Activated CD8-positive, alpha-beta memory T cell treated with anti-CD3 and anti-CD28 coated beads for 24 hours (primary cell): Measurements from ENCODE around the gene RXFP3.
"Not testable (repeated sequence)": the region's sequence is repeated elsewhere in the genome, so short reads cannot be mapped to it uniquely, and the experiment has no call there.

ENCODE experiments used
- DNase-seq: peaks from one replicate; pipeline ENCODE4 v3.0.0-alpha.2; 2020

Gene RXFP3

GRCh38 chr5:33936381-33937016 lies at the start of gene RXFP3:
Gene RXFP3 (plus strand): TSS chr5:33936386. CDS start chr5:33936741, 355 bp downstream.
- DNase-seq = no peak

GRCh38 chr5:33887268-33887667 lies 48.9 kb upstream of the RXFP3 start:
- no peak for DNase-seq

GRCh38 chr5:33888587-33888986 lies 47.6 kb upstream of the RXFP3 start:
- no peak for DNase-seq

- no peak for DNase-seq
Observed at GRCh38 chr5:33890131-33891032, 45.8 kb upstream of the RXFP3 start.

GRCh38 chr5:33891446-33891787 lies 44.8 kb upstream of the RXFP3 start:
- no peak for DNase-seq

GRCh38 chr5:33891788-33892619 lies 44.2 kb upstream of the RXFP3 start, which contains the start of gene ADAMTS12:
Gene ADAMTS12 (minus strand): TSS chr5:33891990. CDS start chr5:33891856, 134 bp downstream.
- no peak for DNase-seq

GRCh38 chr5:33892620-33893137 lies 43.5 kb upstream of the RXFP3 start:
- DNase-seq = no peak

- no peak for DNase-seq
Observed at GRCh38 chr5:33894566-33894965, 41.6 kb upstream of the RXFP3 start.

- no peak for DNase-seq
Observed at GRCh38 chr5:33901156-33901555, 35.0 kb upstream of the RXFP3 start.

GRCh38 chr5:33903118-33903517 lies 33.1 kb upstream of the RXFP3 start:
- no peak for DNase-seq

GRCh38 chr5:33905381-33905780 lies 30.8 kb upstream of the RXFP3 start:
- no peak for DNase-seq

GRCh38 chr5:33906248-33906647 lies 29.9 kb upstream of the RXFP3 start:
- DNase-seq = not testable (repeated sequence)

GRCh38 chr5:33914844-33915243 lies 21.3 kb upstream of the RXFP3 start:
- not testable (repeated sequence) for DNase-seq

GRCh38 chr5:33921002-33921401 lies 15.2 kb upstream of the RXFP3 start:
- DNase-seq = no peak

- DNase-seq = no peak
Observed at GRCh38 chr5:33925278-33925677, 10.9 kb upstream of the RXFP3 start.

GRCh38 chr5:33927685-33928084 lies 8.5 kb upstream of the RXFP3 start:
- DNase-seq = no peak

GRCh38 chr5:33928283-33928682 lies 7.9 kb upstream of the RXFP3 start:
- DNase-seq = no peak

- no peak for DNase-seq
Observed at GRCh38 chr5:33929925-33930690, 6.1 kb upstream of the RXFP3 start.

- DNase-seq = no peak
Observed at GRCh38 chr5:33931136-33931535, 5.0 kb upstream of the RXFP3 start.

- no peak for DNase-seq
Observed at GRCh38 chr5:33933723-33934169, 2.4 kb upstream of the RXFP3 start.

GRCh38 chr5:33934176-33934575 lies 2.0 kb upstream of the RXFP3 start:
- no peak for DNase-seq

GRCh38 chr5:33936004-33936380 lies 194 bp upstream of the RXFP3 start:
- peak; percentile 75 for DNase-seq
